Measurements from ENCODE around the gene EFNA5.

GRCh38 chr5:107418902-107419301, 251.8 kb downstream of the EFNA5 start:
- TF ChIP-seq CTCF (IDR thresholded peaks at IDR 0.05; ENCODE audit: low read depth, low read length, missing input control) (no peak), ZBTB33 (IDR thresholded peaks at IDR 0.05) (no peak), JUND (IDR thresholded peaks at IDR 0.05) (no peak), YY1 (IDR thresholded peaks at IDR 0.05) (no peak), MAX (IDR thresholded peaks at IDR 0.05) (no peak), NR2F2 (IDR thresholded peaks at IDR 0.05) (no peak), REST (IDR thresholded peaks at IDR 0.05) (no peak), SP1 (IDR thresholded peaks at IDR 0.05) (no peak), TAF1 (conservative IDR thresholded peaks at IDR 0.05) (no peak), ATF3 (IDR thresholded peaks at IDR 0.05) (no peak), RXRA (IDR thresholded peaks at IDR 0.05) (no peak), HNF4A (conservative IDR thresholded peaks at IDR 0.05) (no peak), FOXA1 (IDR thresholded peaks at IDR 0.05) (no peak), GABPA (IDR thresholded peaks at IDR 0.05 in 1 of 2, conservative IDR thresholded peaks at IDR 0.05 in 1 of 2) (no peak)

Data from liver (tissue), 3 donors.